Tibial nerve (tissue), 4 donors: Measurements from ENCODE around the gene MAD2L1. TPM values are rescaled to one million over a fixed set of nuclear protein-coding genes. Genes with fewer than 3 reads are reported as not detected.
"Not testable (repeated sequence)": the region's sequence is repeated elsewhere in the genome, so short reads cannot be mapped to it uniquely, and the experiment has no call there.

Experiments used
- DNase-seq, 2 donors: peaks; one replicate each; pipeline ENCODE4 v3.0.0-alpha.2; 2019; ENCODE audit warnings: low spot score in 2 of 2
- H3K27ac ChIP-seq, 4 donors: fragments of 200-600 bp; sonication (generic) in 3 of 4; one replicate each; pipeline ENCODE4 v1.5.1; 2017 to 2019; ENCODE audit warnings: mild to moderate bottlenecking in 1 of 4
- H3K27me3 ChIP-seq, 2 donors: fragments of 200-600 bp; sonication (generic) in 1 of 2; one replicate each; pipeline versions ENCODE4 v1.5.1 to v1.6.0; 2017 to 2019
- H3K36me3 ChIP-seq, 3 donors: fragments of 200-600 bp; sonication (generic); one replicate each; pipeline ENCODE4 v1.5.1; 2018 to 2019
- H3K4me1 ChIP-seq, 4 donors: fragments of 200-600 bp; sonication (generic) in 3 of 4; one replicate each; pipeline ENCODE4 v1.5.1; 2017 to 2019
- H3K4me3 ChIP-seq, 4 donors: fragments of 200-600 bp; sonication (generic) in 3 of 4; one replicate each; pipeline ENCODE4 v1.5.1; 2017 to 2019; ENCODE audit warnings: mild to moderate bottlenecking in 1 of 4, moderate library complexity in 1 of 4
- H3K9me3 ChIP-seq, 4 donors: fragments of 200-600 bp; sonication (generic) in 3 of 4; one replicate each; pipeline ENCODE4 v1.5.1; 2017 to 2019
- EP300 ChIP-seq, 2 donors: sonication (generic); formaldehyde crosslinking; IDR thresholded peaks; one replicate each; pipeline ENCODE4 v1.6.1; 2017; ENCODE audit warnings: antibody characterized with exemption in 2 of 2, mild to moderate bottlenecking in 1 of 2
- POLR2A ChIP-seq, 2 donors: fragments of 450-650 bp; IDR thresholded peaks; one replicate each; pipeline ENCODE4 v1.6.1; 2017; ENCODE audit warnings: antibody characterized with exemption in 2 of 2, mild to moderate bottlenecking in 2 of 2, moderate library complexity in 2 of 2
- WGBS, 2 donors: methylation state at CpG; one replicate each; pipeline ENCODE4 v1.1.5; 2018; 5-methylcytosine and 5-hydroxymethylcytosine counted together
- total RNA-seq, 4 donors: library from RNA; depleted of rRNA; stranded (reverse); fragments of >200 nt; gene quantifications; one replicate each; pipeline ENCODE4 v1.1.0, GENCODE V29; 2016
- TF ChIP-seq, protein P1 (sequence below), 5 experiments: fragments of 200-600 bp in 3 of 5; fragments of 450-650 bp in 2 of 5; sonication (generic) in 3 of 5; IDR thresholded peaks; one replicate each; pipeline ENCODE4 v1.5.1; 2016 to 2019; ENCODE audit warnings: antibody characterized with exemption in 5 of 5, mild to moderate bottlenecking in 3 of 5, moderate library complexity in 2 of 5

The MAD2L1 gene
- total RNA-seq, 4 donors from 2014 or later: 0.21 to 3.3 (median 1.4) TPM

- no peaks in the 10 kb centered on the region for H3K27me3 ChIP-seq
- no peak overlapping the region for H3K4me3 ChIP-seq
- no peak overlapping the region for H3K27ac ChIP-seq
- TF ChIP-seq, protein P1, sequence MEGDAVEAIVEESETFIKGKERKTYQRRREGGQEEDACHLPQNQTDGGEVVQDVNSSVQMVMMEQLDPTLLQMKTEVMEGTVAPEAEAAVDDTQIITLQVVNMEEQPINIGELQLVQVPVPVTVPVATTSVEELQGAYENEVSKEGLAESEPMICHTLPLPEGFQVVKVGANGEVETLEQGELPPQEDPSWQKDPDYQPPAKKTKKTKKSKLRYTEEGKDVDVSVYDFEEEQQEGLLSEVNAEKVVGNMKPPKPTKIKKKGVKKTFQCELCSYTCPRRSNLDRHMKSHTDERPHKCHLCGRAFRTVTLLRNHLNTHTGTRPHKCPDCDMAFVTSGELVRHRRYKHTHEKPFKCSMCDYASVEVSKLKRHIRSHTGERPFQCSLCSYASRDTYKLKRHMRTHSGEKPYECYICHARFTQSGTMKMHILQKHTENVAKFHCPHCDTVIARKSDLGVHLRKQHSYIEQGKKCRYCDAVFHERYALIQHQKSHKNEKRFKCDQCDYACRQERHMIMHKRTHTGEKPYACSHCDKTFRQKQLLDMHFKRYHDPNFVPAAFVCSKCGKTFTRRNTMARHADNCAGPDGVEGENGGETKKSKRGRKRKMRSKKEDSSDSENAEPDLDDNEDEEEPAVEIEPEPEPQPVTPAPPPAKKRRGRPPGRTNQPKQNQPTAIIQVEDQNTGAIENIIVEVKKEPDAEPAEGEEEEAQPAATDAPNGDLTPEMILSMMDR (IDR thresholded peaks at IDR 0.05): no peak
- TF ChIP-seq POLR2A (IDR thresholded peaks at IDR 0.05): no peak
- TF ChIP-seq EP300 (IDR thresholded peaks at IDR 0.05): no peak
- no peak for DNase-seq
- no peaks in the 10 kb centered on the region for H3K36me3 ChIP-seq
- no peaks in the 10 kb centered on the region for H3K9me3 ChIP-seq
- 64 to 71% methylated on average over 2 of the region's 2 CpGs for WGBS, 2 donors
- H3K4me1 ChIP-seq: no peaks in the 10 kb centered on the region
Measured at GRCh38 chr4:120096508-120097297, 30.1 kb upstream of the MAD2L1 start.

- H3K27ac ChIP-seq: no peak overlapping the region
- no peak overlapping the region for H3K4me3 ChIP-seq
- H3K4me1 ChIP-seq: no peaks in the 10 kb centered on the region
- DNase-seq: no peak
- H3K27me3 ChIP-seq: no peaks in the 10 kb centered on the region
- no peaks in the 10 kb centered on the region for H3K9me3 ChIP-seq
- no peaks in the 10 kb centered on the region for H3K36me3 ChIP-seq
- 79 to 88% methylated on average over 2 of the region's 2 CpGs for WGBS, 2 donors
- TF ChIP-seq POLR2A (IDR thresholded peaks at IDR 0.05): no peak
- TF ChIP-seq, protein P1 (IDR thresholded peaks at IDR 0.05): no peak
- TF ChIP-seq EP300 (IDR thresholded peaks at IDR 0.05): no peak
Measured at GRCh38 chr4:120088507-120088906, 21.9 kb upstream of the MAD2L1 start.

DNA sequence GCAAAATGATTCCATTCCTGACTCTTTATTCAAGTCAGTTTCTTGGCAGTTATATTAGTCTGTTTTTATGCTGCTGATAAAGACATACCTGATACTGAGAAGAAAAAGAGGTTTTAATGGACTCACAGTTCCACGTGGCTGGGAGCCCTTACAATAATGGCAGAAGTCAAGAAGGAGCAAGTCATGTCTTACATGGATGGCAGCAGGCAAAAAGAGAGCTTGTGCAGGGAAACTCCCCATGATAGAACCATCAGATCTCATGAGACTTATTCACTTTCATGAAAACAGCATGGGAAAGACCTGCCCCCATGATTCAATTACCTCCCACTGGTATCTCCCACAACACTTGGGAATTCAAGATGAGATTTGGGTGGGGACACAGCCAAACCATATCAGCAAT is 21.4 kb upstream of the MAD2L1 start:
- H3K27ac ChIP-seq, H3K36me3 ChIP-seq, H3K4me3 ChIP-seq, H3K27me3 ChIP-seq, H3K4me1 ChIP-seq, H3K9me3 ChIP-seq, DNase-seq: not testable (repeated sequence)
- WGBS, 2 donors: 52 to 65% methylated on average over 1 of the region's 1 CpG

DNA sequence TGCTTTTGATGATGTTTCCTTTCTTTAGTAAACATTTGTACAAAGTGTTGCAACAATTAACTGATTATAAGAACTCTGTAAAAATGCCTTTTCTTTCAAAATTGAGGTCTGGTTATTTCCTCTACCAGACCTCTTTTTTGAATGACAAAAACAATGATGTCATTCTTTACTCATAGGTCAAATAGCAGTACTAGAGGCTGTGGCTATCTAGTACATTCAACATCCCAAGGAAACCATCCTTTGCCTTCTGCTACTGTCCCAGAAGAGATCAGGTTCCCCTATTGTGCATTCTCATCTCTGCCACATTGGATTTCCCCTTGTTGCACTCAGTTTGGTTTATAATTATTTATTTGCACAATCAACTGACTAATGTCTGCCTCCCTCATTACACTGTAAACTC is 19.1 kb upstream of the MAD2L1 start:
- H3K27ac ChIP-seq: no peak overlapping the region
- no peaks in the 10 kb centered on the region for H3K27me3 ChIP-seq
- H3K4me3 ChIP-seq: no peak overlapping the region
- DNase-seq: no peak
- TF ChIP-seq EP300 (IDR thresholded peaks at IDR 0.05): no peak
- no peak for TF ChIP-seq POLR2A (IDR thresholded peaks at IDR 0.05)
- TF ChIP-seq, protein P1 (IDR thresholded peaks at IDR 0.05): no peak
- no peaks in the 10 kb centered on the region for H3K36me3 ChIP-seq
- no peaks in the 10 kb centered on the region for H3K4me1 ChIP-seq
- no peaks in the 10 kb centered on the region for H3K9me3 ChIP-seq

DNA sequence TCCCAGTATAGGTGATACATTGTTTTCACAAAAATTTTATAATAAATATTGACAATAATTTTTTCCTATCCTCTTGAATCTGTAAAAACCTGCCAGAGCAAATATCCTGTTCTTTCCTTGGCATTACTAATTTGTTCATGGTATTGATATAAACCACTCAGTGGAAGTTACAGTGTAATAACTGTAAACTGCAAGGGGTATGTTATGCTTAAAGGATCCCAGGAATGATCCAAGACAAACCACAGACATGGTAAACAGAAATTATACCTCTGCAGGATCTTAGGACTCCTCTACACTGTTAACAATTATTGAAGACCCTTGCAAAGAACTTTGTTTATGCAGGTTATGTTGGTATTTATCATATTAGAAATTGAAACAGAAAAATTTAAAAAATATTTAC is 17.7 kb upstream of the MAD2L1 start:
- H3K36me3 ChIP-seq: no peaks in the 10 kb centered on the region
- DNase-seq: no peak
- TF ChIP-seq EP300 (IDR thresholded peaks at IDR 0.05): no peak
- TF ChIP-seq, protein P1 (IDR thresholded peaks at IDR 0.05): no peak
- TF ChIP-seq POLR2A (IDR thresholded peaks at IDR 0.05): no peak
- H3K27me3 ChIP-seq: no peaks in the 10 kb centered on the region
- H3K9me3 ChIP-seq: no peaks in the 10 kb centered on the region
- H3K27ac ChIP-seq: no peak overlapping the region
- H3K4me3 ChIP-seq: no peak overlapping the region
- no peaks in the 10 kb centered on the region for H3K4me1 ChIP-seq
